RPMI7951 (cell line): ENCODE results near the gene DNAJC5. TPM values are rescaled to one million over a fixed set of nuclear protein-coding genes. Genes with fewer than 3 reads are reported as not detected.

Experiments used
- DNase-seq: peaks from one replicate; pipeline ENCODE4 v3.0.0-alpha.2; 2012; ENCODE audit warnings: low read depth
- total RNA-seq: library from RNA; depleted of rRNA; stranded (reverse); fragments of >200 nt; shearing (Covaris generic); gene quantifications from 2 replicates; pipeline ENCODE4 v1.2.3, GENCODE V29; 2014

DNAJC5 gene
- total RNA-seq, 1 experiment from 2014 or later = 29.3 TPM

GRCh38 chr20:63940071-63940471 is 45.1 kb downstream of the DNAJC5 start:
- no peak for DNase-seq

- DNase-seq = no peak
These were observed 45.7 kb downstream of the DNAJC5 start for GRCh38 chr20:63940472-63941266.

DNA sequence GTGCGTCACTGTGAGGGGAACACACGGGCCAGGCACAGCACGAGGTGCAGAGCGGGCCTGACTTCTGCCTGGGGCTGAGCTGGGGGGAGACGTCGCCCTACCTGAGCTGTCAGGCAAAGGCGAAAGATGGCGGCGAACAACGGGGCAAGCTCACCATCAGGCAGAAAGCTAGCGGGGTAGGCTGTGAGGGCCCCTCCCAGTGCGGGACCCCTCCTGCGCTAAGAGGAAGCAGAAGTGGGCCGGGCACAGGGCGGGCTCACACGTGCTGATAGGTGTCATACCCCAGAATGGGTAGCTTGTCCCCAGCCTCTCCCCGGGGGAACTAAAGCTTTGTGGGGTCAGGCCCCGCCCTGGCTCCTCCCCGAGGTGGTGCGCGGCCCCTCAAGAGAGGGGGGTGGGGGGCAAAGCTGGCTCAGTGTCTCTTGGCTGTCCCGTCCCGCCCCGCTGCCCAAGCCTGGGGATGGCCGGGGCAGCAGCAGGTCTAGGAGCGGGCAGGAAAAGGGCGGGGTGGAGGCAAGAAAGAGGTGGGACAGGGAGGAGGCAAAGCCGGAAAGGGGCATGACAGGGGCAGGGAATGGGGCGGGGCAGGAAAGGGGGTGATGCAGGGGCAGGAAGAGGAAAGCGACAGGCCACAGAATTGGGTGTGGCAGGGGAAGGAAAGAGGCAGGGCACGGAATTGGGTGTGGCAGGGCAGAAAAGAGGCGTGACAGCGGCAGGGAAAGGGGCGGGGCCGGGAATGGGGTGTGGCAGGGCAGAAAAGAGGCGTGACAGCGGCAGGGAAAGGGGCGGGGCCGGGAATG is 46.6 kb downstream of the DNAJC5 start:
- no peak for DNase-seq

DNA sequence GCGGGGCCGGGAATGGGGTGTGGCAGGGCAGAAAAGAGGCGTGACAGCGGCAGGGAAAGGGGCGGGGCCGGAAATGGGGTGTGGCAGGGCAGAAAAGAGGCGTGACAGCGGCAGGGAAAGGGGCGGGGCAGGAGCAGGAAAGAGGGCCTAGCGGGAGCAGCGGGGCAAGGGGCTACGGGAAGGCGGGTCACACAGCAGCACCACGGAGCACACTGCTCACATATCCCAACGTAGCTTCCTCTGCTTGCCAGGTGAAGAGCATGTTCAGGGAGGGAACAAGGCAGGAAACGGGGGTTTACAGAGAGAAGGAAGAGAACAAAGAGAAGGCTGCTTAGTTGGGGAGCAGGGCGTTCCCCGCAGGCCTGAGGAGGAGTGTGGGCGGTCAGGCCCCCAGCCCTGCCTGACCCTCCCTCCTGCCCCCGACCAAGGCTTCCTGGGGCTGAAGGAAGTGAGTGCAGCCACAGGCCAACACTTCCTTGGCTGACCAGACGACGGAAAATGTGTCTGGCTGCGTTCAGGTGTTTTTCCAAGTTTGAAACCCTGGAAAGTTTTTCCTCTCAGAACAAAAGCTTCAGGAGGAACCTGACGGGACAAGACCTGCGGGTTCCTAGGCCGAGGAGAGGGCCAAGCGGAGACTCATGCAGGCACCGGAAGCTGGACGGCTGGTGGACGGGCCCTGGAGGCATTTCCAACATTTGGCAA is 47.5 kb downstream of the DNAJC5 start:
- no peak for DNase-seq

DNA sequence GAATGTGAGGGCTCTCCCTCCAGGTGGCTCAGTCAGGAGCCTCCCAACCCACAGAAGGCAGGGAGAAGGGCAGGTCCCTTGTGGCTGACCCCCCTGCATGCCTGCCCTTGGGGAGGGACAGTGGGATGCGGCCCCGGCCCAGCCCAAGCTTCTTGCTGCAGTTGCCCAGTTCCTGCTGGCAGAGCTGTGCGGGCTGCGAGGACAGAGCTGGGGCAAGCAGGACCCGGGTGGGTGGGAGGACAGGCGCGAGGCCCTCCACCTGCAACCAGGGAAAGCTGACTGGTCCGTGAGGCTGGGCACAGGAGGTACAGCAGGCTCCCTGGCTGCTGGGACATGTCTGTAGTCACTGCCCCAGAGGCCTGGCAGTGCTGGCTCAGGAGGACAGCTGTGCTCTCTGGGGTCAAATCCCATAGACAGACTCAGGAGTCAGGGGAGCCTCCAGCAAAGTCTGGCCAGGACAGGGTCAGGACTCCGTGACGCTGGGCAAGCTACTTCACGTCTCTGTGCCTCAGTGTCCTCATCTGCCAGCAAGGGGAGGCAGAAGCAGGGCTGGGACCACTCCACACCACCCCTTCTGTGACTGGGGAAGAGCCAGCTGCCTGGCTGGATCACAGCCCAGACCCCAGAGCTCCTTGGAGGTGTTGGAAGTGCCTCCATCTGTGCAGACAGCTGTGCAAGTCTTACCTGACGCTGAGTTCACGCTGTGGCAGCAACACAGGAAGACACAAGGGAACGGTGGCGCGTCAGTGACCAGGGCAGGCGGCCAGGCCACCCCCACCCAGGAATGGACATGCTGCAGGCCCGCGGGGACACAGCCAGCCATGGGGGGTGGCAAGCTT is 48.3 kb downstream of the DNAJC5 start:
- no peak for DNase-seq

- no peak for DNase-seq
These were observed 48.8 kb downstream of the DNAJC5 start for GRCh38 chr20:63943808-63944077.

- DNase-seq = no peak
These were observed 49.4 kb downstream of the DNAJC5 start for GRCh38 chr20:63944078-63944941.

GRCh38 chr20:63945031-63945658 is 50.2 kb downstream of the DNAJC5 start:
- no peak for DNase-seq

DNA sequence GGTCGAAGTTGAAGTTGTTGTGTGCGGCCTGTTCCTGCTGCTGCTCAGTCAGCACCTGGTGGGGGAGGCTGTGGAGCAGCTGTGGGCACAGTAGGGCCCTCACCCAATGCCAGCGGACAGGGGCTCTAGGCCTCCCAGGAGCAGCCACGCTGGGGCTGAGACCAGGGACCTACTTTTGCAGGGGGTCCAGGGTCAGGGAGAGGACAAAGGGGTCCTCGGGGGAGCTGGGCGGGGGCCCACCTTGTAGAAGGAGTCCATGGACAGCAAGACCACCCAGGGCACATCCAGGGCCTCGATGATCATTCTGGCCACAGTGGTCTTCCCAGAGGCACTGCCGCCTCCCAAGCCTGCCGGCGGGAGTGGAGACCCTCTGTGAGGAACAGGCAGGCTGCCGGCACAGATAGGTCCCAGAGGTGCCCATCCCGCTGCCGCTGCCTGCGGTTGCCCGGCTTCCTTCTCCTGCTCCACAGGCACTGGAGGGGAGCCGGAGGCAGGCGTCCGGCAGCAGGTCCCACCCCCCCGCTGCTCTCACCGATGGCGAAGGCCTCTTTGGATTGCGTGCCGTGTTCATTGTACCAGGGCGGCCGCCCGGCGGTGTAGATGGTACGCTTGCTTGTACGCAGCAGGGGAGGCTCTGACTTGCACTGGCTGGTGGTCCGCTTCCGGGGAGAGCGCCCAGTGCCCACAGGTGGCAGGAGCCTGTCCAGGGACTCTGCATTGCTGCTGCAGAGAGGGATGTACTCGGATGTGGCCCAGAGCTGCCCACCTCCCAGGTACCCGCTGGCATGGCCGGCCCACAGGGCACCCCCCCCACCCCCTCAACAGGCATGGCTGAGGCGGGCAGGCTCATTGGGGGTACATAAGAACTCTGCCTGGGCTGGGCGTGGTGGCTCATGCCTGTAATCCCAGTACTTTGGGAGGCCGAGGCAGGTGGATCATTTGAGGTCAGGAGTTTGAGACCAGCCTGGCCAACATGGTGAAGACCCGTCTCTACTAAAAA is 51.3 kb downstream of the DNAJC5 start:
- DNase-seq = no peak

DNA sequence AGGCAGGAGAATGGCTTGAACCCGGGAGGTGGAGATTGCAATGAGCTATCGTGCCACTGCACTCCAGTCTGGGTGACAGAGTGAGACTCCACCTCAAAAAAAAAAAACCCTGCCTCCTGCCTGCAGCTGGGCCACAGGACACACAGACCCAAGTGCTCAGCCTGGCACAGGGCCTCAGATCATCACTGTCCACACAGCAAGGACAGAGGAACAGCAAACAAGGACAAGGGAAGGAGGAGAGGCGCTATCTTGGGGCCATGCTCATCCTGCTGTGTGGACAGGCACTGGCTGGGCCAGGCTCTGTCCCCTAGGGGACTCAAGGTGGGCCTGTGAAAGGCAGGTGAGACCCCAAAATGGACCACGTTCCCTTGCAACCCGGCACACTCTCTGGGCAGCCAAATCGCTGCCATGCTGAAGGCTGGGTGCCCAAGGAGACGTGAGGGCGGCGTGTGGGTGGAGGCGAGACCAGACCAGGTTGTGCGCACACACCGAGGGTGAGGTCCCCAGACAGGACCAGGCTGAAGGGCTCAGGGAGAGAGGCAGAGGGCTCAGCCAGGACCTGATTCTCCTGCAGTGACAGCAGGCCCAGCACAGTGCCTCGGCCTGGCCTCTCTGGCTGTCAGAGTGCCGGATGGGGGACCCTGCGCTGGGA is 52.2 kb downstream of the DNAJC5 start:
- no peak for DNase-seq

DNA sequence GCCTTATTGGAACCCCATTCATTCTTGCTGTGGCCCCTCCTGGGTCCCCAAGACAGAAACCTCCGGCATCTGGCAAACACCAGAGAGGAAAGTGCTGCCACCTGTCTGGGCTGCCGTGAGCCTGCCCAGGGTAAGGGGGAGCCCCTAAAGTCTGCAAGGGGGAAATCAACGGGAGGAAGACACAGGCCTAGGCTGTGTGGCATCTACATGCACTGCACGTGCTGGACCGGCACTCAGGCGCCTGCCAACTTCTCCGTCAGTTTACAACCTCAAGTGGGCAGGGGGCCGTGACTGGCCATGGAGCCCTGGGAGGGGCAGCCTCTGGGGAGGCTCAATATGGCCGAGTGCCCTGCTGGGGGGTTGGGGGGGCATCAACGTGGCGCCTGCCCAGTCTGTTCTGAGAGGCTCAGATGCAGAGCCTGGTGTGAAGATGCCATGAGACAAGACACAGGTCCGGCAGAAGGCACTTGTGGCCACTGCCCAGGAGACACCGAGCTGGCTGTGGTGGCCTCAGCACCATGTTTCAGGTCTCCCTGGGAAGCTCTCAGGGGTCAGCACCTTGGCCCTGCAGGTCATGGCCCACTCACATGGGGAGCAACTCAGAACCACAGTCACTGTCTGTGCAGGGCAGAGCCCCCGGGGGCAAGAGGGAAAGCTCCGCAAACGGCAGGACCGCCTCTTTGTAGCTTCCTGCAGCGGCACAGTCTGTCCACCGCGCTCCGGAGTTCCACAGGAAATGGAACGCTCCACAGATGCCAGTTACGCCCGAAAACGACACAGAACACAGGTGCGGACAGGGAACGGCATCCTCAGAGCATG is 52.9 kb downstream of the DNAJC5 start:
- no peak for DNase-seq

- DNase-seq = no peak
These were observed 55.9 kb downstream of the DNAJC5 start for GRCh38 chr20:63950701-63951397.

DNA sequence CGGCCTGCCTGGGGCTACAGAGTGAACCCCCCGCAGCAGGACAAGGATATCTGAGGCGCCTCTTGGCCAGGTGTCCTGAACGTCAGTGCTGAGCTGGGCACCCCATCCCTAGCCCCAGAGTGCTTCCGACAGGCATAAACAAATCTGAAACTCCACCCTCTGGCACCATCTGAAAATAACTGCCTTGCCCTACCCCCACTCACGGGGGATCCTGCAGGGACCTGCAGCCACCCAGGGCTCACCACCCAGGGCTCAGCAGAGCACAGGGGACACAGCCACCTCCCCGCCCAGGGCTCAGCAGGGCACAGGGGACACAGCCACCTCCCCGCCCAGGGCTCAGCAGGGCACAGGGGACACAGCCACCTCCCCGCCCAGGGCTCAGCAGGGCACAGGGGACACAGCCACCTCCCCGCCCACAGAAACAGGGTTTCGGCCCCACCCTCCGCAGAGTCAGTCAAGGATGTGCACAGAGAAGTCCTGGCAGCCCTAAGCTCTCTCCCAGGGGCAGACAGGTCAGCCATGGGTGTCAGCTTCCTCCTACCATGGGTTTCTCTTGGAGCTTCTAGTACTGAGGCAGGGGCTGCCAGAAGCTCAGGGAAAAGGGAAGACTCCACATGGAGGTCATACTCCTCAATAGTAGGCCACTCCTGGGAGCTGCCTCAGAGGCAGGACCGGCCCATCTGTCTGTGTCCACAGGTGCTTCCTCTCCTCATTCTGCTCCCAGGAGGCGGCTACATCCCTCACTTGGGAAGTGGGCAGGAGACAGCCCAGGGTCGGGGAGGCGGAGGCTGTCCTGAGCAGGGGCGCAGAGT is 56.7 kb downstream of the DNAJC5 start:
- no peak for DNase-seq

DNA sequence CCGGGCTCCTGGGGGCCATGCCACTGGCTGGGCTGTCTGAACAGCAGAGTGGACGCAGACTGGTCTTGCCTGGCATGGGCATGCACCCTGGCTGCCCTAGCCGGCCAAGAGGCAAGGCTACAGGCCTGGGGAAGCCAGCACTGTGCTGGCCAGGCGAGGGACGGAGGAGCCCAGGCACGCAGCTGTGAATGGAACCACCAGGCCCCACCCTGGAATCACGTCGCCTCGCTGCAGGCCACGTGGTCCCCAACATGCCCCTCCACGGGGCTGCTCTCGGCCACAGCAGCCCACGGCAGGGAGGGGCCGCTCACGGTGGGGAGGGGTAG is 57.2 kb downstream of the DNAJC5 start:
- no peak for DNase-seq

DNA sequence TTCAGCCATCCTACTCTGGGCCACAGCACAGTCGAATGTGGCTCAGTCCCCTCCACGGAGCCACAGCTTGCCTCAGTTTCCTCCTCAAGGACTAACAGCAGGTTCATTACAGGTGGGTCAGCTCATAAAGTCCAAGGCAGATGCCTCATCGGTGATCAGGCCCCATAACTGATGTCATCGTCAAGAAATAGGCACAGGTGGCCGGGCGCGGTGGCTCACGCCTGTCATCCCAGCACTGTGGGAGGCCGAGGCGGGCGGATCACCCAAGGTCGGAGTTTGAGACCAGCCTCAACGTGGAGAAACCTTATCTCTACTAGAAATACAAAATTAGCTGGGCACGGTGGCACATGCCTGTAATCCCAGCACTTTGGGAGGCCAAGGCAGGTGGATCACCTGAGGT is 57.8 kb downstream of the DNAJC5 start:
- no peak for DNase-seq

- DNase-seq = no peak
These were observed 59.0 kb downstream of the DNAJC5 start for GRCh38 chr20:63953764-63954429.
